ENCODE measurements around the gene MAMLD1. TPM values are rescaled to one million over a fixed set of nuclear protein-coding genes. Genes with fewer than 3 reads are reported as not detected.

The MAMLD1 gene
- total RNA-seq, 4 donors from 2014 or later: 0.23 to 2.1 (median 0.96) TPM

- intact Hi-C loops (cut with DNase I): no loop called here
- no peak overlapping the region for H3K4me3 ChIP-seq
Measured at GRCh38 chrX:150408561-150408960, 45.4 kb downstream of the MAMLD1 start.

GRCh38 chrX:150409486-150409885, 46.4 kb downstream of the MAMLD1 start:
- H3K4me1 ChIP-seq: no peaks in the 10 kb centered on the region
- H3K4me3 ChIP-seq: no peak overlapping the region
- TF ChIP-seq POLR2A (IDR thresholded peaks at IDR 0.05): no peak
- TF ChIP-seq CTCF (IDR thresholded peaks at IDR 0.05): no peak
- H3K36me3 ChIP-seq: no peaks in the 10 kb centered on the region
- 72 to 90% methylated on average over 3 of the region's 3 CpGs for whole genome bisulfite sequencing, 2 donors
- DNase-seq: no peak
- intact Hi-C loops (cut with DNase I): no loop called here
- no peaks in the 10 kb centered on the region for H3K9me3 ChIP-seq
- no peak overlapping the region for H3K27ac ChIP-seq
- no peaks in the 10 kb centered on the region for H3K27me3 ChIP-seq

More at GRCh38 chrX:150408561-150408960, 45.4 kb downstream of the MAMLD1 start:
- WGBS, 2 donors: 52 to 100% methylated on average over 2 of the region's 2 CpGs
- Histone ChIP-seq H3K36me3 (no peaks in the 10 kb centered on the region), H3K27me3 (no peaks in the 10 kb centered on the region), H3K27ac (no peak overlapping the region), H3K4me1 (no peaks in the 10 kb centered on the region), H3K9me3 (no peaks in the 10 kb centered on the region)
- TF ChIP-seq CTCF (IDR thresholded peaks at IDR 0.05): no peak
- TF ChIP-seq POLR2A (IDR thresholded peaks at IDR 0.05): no peak
- no peak for DNase-seq

GRCh38 chrX:150409964-150410363, 46.8 kb downstream of the MAMLD1 start:
- intact Hi-C loops (cut with DNase I): no loop called here
- Histone ChIP-seq H3K4me1 (no peaks in the 10 kb centered on the region), H3K27me3 (no peaks in the 10 kb centered on the region), H3K9me3 (no peaks in the 10 kb centered on the region), H3K27ac (no peak overlapping the region), H3K36me3 (no peaks in the 10 kb centered on the region), H3K4me3 (no peak overlapping the region)
- WGBS, 2 donors: 32 to 80% methylated on average over 1 to 2 of the region's 2 CpGs
- DNase-seq: no peak
- TF ChIP-seq POLR2A (IDR thresholded peaks at IDR 0.05) (no peak), CTCF (IDR thresholded peaks at IDR 0.05) (no peak)

- Histone ChIP-seq H3K27ac (no peak overlapping the region), H3K36me3 (no peaks in the 10 kb centered on the region), H3K27me3 (no peaks in the 10 kb centered on the region), H3K9me3 (no peaks in the 10 kb centered on the region), H3K4me1 (no peaks in the 10 kb centered on the region), H3K4me3 (no peak overlapping the region)
- intact Hi-C loops (cut with DNase I): no loop called here
- WGBS, 2 donors: 72 to 100% methylated on average over 1 to 2 of the region's 2 CpGs
- TF ChIP-seq POLR2A (IDR thresholded peaks at IDR 0.05): no peak
- no peak for TF ChIP-seq CTCF (IDR thresholded peaks at IDR 0.05)
- DNase-seq: no peak
Measured at GRCh38 chrX:150410513-150410912, 47.4 kb downstream of the MAMLD1 start.

- no peak for TF ChIP-seq POLR2A (IDR thresholded peaks at IDR 0.05)
- TF ChIP-seq CTCF (IDR thresholded peaks at IDR 0.05): no peak
- intact Hi-C loops (cut with DNase I): no loop called here
- no peak for DNase-seq
- H3K4me1 ChIP-seq: no peaks in the 10 kb centered on the region
- no peak overlapping the region for H3K4me3 ChIP-seq
- no peaks in the 10 kb centered on the region for H3K36me3 ChIP-seq
- H3K27me3 ChIP-seq: no peaks in the 10 kb centered on the region
- no peaks in the 10 kb centered on the region for H3K9me3 ChIP-seq
- 54 to 87% methylated on average over 1 to 2 of the region's 2 CpGs for WGBS, 2 donors
- no peak overlapping the region for H3K27ac ChIP-seq
Measured at GRCh38 chrX:150411656-150412055, 48.5 kb downstream of the MAMLD1 start.

Measured in esophagus squamous epithelium (tissue), 5 donors.